Measurements from ENCODE around the gene PDCD4. TPM values are rescaled to one million over a fixed set of nuclear protein-coding genes. Genes with fewer than 3 reads are reported as not detected.

PDCD4 gene
- total RNA-seq, 4 donors from 2014 or later: 17.4 to 157 (median 138) TPM

DNA sequence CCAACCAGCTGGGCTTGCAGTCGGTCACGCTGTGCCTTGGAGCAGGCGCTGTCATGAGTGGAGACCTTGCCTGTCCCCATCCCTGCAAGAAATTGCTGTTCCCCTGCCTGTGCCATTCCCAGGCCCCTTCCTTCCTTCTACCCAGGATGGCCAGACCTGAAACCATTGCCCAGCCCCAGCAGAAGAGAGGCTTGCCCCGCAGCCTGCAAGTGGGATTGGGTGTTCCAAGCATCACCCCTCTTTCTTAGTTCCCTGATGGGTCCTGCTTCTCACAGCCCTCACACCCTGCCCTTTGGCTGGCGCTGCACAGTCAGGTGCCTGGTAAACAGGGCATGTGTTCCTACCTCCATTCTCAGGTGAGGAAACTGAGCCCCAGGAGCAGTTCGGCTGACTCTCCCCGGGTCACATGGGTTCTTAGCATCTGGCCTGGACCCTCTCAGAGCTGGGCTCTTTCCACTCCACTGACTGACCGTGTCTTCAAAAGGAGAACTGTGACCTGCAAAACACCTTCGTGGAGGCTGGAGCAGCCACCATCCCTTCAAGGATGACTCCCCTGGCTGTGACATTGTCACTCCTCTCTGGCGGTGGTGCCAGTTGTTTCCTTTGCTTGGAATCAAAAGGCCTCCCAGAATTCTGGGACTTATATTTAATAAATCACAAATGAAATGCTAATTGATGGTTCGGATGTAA lies 41.9 kb upstream of the PDCD4 start:
- H3K4me1 ChIP-seq: peaks cover 0 to 12% of the 10 kb centered on the region in 2 donors
- intact Hi-C loops (cut with DNase I; ENCODE audit: low total_unique reads): loop anchor here (10.0 kb wide), 1 partner anchor 45 kb away; the partner anchor contains the start of gene PDCD4
- TF ChIP-seq POLR2A (IDR thresholded peaks at IDR 0.05): no peak
- TF ChIP-seq, protein P1, sequence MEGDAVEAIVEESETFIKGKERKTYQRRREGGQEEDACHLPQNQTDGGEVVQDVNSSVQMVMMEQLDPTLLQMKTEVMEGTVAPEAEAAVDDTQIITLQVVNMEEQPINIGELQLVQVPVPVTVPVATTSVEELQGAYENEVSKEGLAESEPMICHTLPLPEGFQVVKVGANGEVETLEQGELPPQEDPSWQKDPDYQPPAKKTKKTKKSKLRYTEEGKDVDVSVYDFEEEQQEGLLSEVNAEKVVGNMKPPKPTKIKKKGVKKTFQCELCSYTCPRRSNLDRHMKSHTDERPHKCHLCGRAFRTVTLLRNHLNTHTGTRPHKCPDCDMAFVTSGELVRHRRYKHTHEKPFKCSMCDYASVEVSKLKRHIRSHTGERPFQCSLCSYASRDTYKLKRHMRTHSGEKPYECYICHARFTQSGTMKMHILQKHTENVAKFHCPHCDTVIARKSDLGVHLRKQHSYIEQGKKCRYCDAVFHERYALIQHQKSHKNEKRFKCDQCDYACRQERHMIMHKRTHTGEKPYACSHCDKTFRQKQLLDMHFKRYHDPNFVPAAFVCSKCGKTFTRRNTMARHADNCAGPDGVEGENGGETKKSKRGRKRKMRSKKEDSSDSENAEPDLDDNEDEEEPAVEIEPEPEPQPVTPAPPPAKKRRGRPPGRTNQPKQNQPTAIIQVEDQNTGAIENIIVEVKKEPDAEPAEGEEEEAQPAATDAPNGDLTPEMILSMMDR (IDR thresholded peaks at IDR 0.05): no peak
- no peaks in the 10 kb centered on the region for H3K9me3 ChIP-seq
- peak overlapping the region in 1 of 2 donors; percentile 58 for H3K27ac ChIP-seq
- H3K36me3 ChIP-seq: no peaks in the 10 kb centered on the region
- no peaks in the 10 kb centered on the region for H3K27me3 ChIP-seq
- DNase-seq: no peak
- H3K4me3 ChIP-seq: no peak overlapping the region

DNA sequence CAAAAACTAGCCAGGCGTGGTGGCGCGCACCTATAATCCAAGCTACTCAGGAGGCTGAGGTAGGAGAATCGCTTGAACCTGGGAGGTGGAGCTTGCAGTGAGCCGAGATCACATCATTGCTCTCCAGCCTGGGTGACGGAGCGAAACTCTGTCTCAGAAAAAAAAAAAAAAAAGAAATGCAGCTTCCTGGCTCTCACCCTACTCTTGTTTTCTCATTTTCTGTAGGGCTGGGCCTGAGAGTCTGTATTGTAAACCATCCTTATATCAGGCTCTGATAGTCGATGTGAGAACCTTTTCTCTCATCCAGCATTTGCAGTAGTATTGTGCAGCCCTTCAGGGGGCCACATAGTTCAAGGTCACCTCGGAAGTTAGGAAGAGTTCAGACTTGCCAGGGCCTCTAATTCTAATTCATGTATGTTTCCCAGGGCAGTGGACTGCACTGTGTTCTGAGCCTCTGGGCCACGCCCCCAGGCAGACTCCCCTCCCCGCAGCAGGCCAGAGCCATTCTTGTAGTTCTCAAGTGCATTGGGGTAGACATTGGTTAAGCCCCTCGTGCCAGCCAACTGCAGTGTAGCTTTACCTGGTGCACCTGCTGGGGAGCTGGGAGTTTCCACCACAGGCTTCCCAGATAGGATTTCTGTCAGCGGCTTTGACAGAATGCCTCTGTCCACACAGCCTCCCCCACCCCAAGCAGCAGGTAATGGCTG lies 38.3 kb upstream of the PDCD4 start:
- TF ChIP-seq POLR2A (IDR thresholded peaks at IDR 0.05): no peak
- TF ChIP-seq, protein P1 (IDR thresholded peaks at IDR 0.05): no peak
- H3K36me3 ChIP-seq: no peaks in the 10 kb centered on the region
- DNase-seq: no peak
- intact Hi-C loops (cut with DNase I; ENCODE audit: low total_unique reads): no loop called here
- H3K27me3 ChIP-seq: no peaks in the 10 kb centered on the region
- no peak overlapping the region for H3K4me3 ChIP-seq
- H3K27ac ChIP-seq: peak overlapping the region; percentile 84 to 91
- no peaks in the 10 kb centered on the region for H3K9me3 ChIP-seq
- peaks cover 11 to 22% of the 10 kb centered on the region in 2 donors for H3K4me1 ChIP-seq

DNA sequence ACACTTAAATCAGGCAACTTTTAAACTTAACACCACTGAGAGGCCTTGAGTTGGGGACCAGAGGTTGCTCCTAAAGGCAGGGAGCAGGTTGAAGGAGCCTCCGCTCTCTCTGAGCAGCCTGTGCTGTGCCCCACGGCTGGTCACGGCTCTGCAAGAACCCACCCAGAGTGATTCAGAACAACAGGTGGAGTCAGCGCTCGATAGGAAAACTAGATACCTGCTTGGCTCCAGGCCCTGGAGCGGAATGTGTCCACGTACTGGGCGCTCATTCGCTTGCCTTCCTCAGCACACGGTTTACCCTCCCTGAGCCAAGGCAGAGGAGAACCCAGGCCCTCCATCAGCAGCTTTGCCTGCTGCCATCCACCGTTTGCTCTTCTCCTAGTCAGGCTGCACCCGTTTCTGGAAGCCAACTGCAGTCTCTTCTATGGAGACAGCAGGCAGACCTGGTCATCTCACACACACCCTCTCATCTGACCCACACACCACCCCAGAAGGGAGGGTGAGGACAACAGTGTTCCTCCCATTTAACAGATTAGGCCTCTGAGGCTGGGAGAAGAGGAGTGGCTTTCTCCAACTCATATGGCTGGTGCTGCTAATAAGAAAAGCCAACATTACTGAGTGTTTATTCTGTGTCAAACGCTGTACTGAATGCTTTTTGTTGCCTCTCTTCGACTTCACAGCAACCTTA lies 37.6 kb upstream of the PDCD4 start:
- Histone ChIP-seq H3K36me3 (no peaks in the 10 kb centered on the region), H3K27me3 (no peaks in the 10 kb centered on the region)
- intact Hi-C loops (cut with DNase I; ENCODE audit: low total_unique reads): no loop called here

DNA sequence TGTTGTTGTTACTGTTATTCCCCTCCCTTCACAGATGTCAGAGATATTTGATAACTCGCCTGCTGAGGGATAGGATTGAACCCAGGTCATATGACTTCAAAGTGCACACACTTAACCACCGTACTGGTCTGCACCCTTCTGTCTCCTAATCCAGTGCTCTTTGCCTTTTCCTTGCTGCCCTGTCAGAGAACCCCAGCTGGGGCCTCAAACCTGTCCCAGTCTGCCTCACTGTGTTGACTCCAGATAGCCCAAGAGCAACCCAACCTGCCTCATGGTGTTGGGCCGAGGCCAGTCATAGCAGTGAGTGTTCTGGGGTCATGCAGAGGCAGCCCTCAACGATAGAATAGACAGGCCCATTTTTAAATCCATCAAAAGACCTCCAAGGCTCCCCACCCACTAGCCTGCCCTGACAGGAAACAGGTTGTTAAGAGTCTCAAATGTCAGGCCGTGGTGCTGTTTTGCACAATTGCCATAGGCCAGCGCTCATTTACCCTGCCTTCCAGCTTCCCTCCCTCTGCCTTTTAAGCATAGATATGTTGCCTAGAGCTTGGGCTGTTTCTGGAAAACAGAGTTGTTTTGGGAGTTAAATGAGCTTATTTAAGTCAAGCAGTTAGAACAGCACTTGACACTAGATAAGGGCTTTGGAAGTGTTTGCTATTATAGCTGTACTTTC lies 37.0 kb upstream of the PDCD4 start:
- H3K4me3 ChIP-seq: no peak overlapping the region
- intact Hi-C loops (cut with DNase I; ENCODE audit: low total_unique reads): no loop called here
- no peaks in the 10 kb centered on the region for H3K27me3 ChIP-seq
- peak; percentile 66 to 84 for DNase-seq
- TF ChIP-seq, protein P1 (IDR thresholded peaks at IDR 0.05): no peak
- H3K9me3 ChIP-seq: no peaks in the 10 kb centered on the region
- no peaks in the 10 kb centered on the region for H3K36me3 ChIP-seq
- H3K4me1 ChIP-seq: peaks cover 17 to 19% of the 10 kb centered on the region in 2 donors
- H3K27ac ChIP-seq: peak overlapping the region; percentile 84 to 91

More for the DNA sequence above, 37.6 kb upstream of the PDCD4 start:
- peaks cover 13 to 17% of the 10 kb centered on the region in 2 donors for H3K4me1 ChIP-seq
- peak overlapping the region; percentile 84 to 91 for H3K27ac ChIP-seq
- H3K9me3 ChIP-seq: no peaks in the 10 kb centered on the region
- TF ChIP-seq, protein P1 (IDR thresholded peaks at IDR 0.05): no peak
- no peak for TF ChIP-seq POLR2A (IDR thresholded peaks at IDR 0.05)
- no peak for DNase-seq
- H3K4me3 ChIP-seq: no peak overlapping the region
